ENCODE data around the gene LHFPL3.

Gene LHFPL3

GRCh38 chr7:104816537-104816936, 488.1 kb downstream of the LHFPL3 start:
- Histone ChIP-seq H2BK12ac (ENCODE audit: low read length) (no peak overlapping the region), H3K4me2 (ENCODE audit: insufficient read depth, low read length, poor library complexity, severe bottlenecking) (no peak overlapping the region), H2AK5ac (ENCODE audit: low read depth, low read length) (no peak overlapping the region), H3K9ac (ENCODE audit: low read depth, low read length, poor library complexity) (no peak overlapping the region), H3K36me3 (replicated peaks in 1 of 2; ENCODE audit: control insufficient read depth in 2 of 2, insufficient read depth in 2 of 2, low read length in 2 of 2) (no peaks in the 10 kb centered on the region), H3K79me1 (ENCODE audit: low read depth, low read length) (no peaks in the 10 kb centered on the region), H4K8ac (ENCODE audit: low read depth, low read length) (no peak overlapping the region), H2AFZ (ENCODE audit: low read length) (no peak overlapping the region), H2BK120ac (ENCODE audit: low read depth, low read length) (no peak overlapping the region), H3K23ac (ENCODE audit: low read depth, low read length, poor library complexity) (no peak overlapping the region), H3K4me3 (ENCODE audit: low read length in 2 of 2) (no peak overlapping the region), H3K9me3 (replicated peaks in 1 of 2; ENCODE audit: control insufficient read depth in 2 of 2, insufficient read depth in 1 of 2, low read depth in 1 of 2, low read length in 2 of 2) (no peaks in the 10 kb centered on the region), H3K4ac (ENCODE audit: low read length) (no peak overlapping the region), H3K27me3 (ENCODE audit: control insufficient read depth in 3 of 3, insufficient read depth in 3 of 3, low read depth in 1 of 3, low read length in 3 of 3) (no peaks in the 10 kb centered on the region), H3K27ac (replicated peaks; ENCODE audit: low read length) (no peak overlapping the region), H3K14ac (ENCODE audit: low read length) (no peak overlapping the region), H2BK15ac (ENCODE audit: low read length) (no peak overlapping the region), H2BK5ac (ENCODE audit: low read length) (no peak overlapping the region), H3K4me1 (ENCODE audit: control insufficient read depth in 2 of 2, insufficient read depth in 1 of 2, low read depth in 1 of 2, low read length in 2 of 2) (peaks cover 0 to 6% of the 10 kb centered on the region in 2 donors), H4K91ac (ENCODE audit: low read depth, low read length, poor library complexity) (no peak overlapping the region), H3K18ac (ENCODE audit: low read length) (no peak overlapping the region)
- no CpG with 5 or more reads among the region's 2 CpGs for WGBS, 2 donors (ENCODE audit: extremely low coverage in 2 of 2, insufficient read length in 2 of 2, insufficient replicate concordance in 1 of 2)
- no peak for DNase-seq (ENCODE audit: low spot score)

- H3K18ac ChIP-seq (ENCODE audit: low read length): no peak overlapping the region
- no CpG with 5 or more reads among the region's 6 CpGs for WGBS, 2 donors (ENCODE audit: extremely low coverage in 2 of 2, insufficient read length in 2 of 2, insufficient replicate concordance in 1 of 2)
- no peak overlapping the region for H2BK5ac ChIP-seq (ENCODE audit: low read length)
- H3K23ac ChIP-seq (ENCODE audit: low read depth, low read length, poor library complexity): no peak overlapping the region
- no peak overlapping the region for H3K4ac ChIP-seq (ENCODE audit: low read length)
- H3K79me1 ChIP-seq (ENCODE audit: low read depth, low read length): no peaks in the 10 kb centered on the region
- H2BK12ac ChIP-seq (ENCODE audit: low read length): no peak overlapping the region
- H3K4me2 ChIP-seq (ENCODE audit: insufficient read depth, low read length, poor library complexity, severe bottlenecking): no peak overlapping the region
- peaks cover 0 to 7% of the 10 kb centered on the region in 2 donors for H3K4me1 ChIP-seq (ENCODE audit: control insufficient read depth in 2 of 2, insufficient read depth in 1 of 2, low read depth in 1 of 2, low read length in 2 of 2)
- H2AFZ ChIP-seq (ENCODE audit: low read length): no peak overlapping the region
- H4K8ac ChIP-seq (ENCODE audit: low read depth, low read length): no peak overlapping the region
- no peak overlapping the region for H2BK15ac ChIP-seq (ENCODE audit: low read length)
- H3K9ac ChIP-seq (ENCODE audit: low read depth, low read length, poor library complexity): no peak overlapping the region
- H3K9me3 ChIP-seq (replicated peaks in 1 of 2; ENCODE audit: control insufficient read depth in 2 of 2, insufficient read depth in 1 of 2, low read depth in 1 of 2, low read length in 2 of 2): no peaks in the 10 kb centered on the region
- H3K27me3 ChIP-seq (ENCODE audit: control insufficient read depth in 3 of 3, insufficient read depth in 3 of 3, low read depth in 1 of 3, low read length in 3 of 3): no peaks in the 10 kb centered on the region
- no peaks in the 10 kb centered on the region for H3K36me3 ChIP-seq (replicated peaks in 1 of 2; ENCODE audit: control insufficient read depth in 2 of 2, insufficient read depth in 2 of 2, low read length in 2 of 2)
- H3K27ac ChIP-seq (replicated peaks; ENCODE audit: low read length): no peak overlapping the region
- no peak overlapping the region for H3K14ac ChIP-seq (ENCODE audit: low read length)
- DNase-seq (ENCODE audit: low spot score): no peak
- H2BK120ac ChIP-seq (ENCODE audit: low read depth, low read length): no peak overlapping the region
- H3K4me3 ChIP-seq (ENCODE audit: low read length in 2 of 2): no peak overlapping the region
- no peak overlapping the region for H4K91ac ChIP-seq (ENCODE audit: low read depth, low read length, poor library complexity)
- no peak overlapping the region for H2AK5ac ChIP-seq (ENCODE audit: low read depth, low read length)
Measured at GRCh38 chr7:104818961-104819880, 490.8 kb downstream of the LHFPL3 start.

GRCh38 chr7:104820836-104821535, 492.6 kb downstream of the LHFPL3 start:
- Histone ChIP-seq H3K4ac (ENCODE audit: low read length) (no peak overlapping the region), H3K79me1 (ENCODE audit: low read depth, low read length) (no peaks in the 10 kb centered on the region), H3K14ac (ENCODE audit: low read length) (no peak overlapping the region), H2BK120ac (ENCODE audit: low read depth, low read length) (no peak overlapping the region), H3K4me2 (ENCODE audit: insufficient read depth, low read length, poor library complexity, severe bottlenecking) (no peak overlapping the region), H3K4me1 (ENCODE audit: control insufficient read depth in 2 of 2, insufficient read depth in 1 of 2, low read depth in 1 of 2, low read length in 2 of 2) (peaks cover 0 to 3% of the 10 kb centered on the region in 2 donors), H2BK5ac (ENCODE audit: low read length) (no peak overlapping the region), H3K9me3 (replicated peaks in 1 of 2; ENCODE audit: control insufficient read depth in 2 of 2, insufficient read depth in 1 of 2, low read depth in 1 of 2, low read length in 2 of 2) (no peaks in the 10 kb centered on the region), H3K27ac (replicated peaks; ENCODE audit: low read length) (no peak overlapping the region), H2AFZ (ENCODE audit: low read length) (no peak overlapping the region), H3K36me3 (replicated peaks in 1 of 2; ENCODE audit: control insufficient read depth in 2 of 2, insufficient read depth in 2 of 2, low read length in 2 of 2) (no peaks in the 10 kb centered on the region), H4K8ac (ENCODE audit: low read depth, low read length) (no peak overlapping the region), H2BK12ac (ENCODE audit: low read length) (no peak overlapping the region), H3K18ac (ENCODE audit: low read length) (peak overlapping the region; percentile 33), H3K9ac (ENCODE audit: low read depth, low read length, poor library complexity) (no peak overlapping the region), H3K23ac (ENCODE audit: low read depth, low read length, poor library complexity) (peak overlapping the region; percentile 35), H4K91ac (ENCODE audit: low read depth, low read length, poor library complexity) (no peak overlapping the region), H3K27me3 (ENCODE audit: control insufficient read depth in 3 of 3, insufficient read depth in 3 of 3, low read depth in 1 of 3, low read length in 3 of 3) (no peaks in the 10 kb centered on the region), H2BK15ac (ENCODE audit: low read length) (no peak overlapping the region), H2AK5ac (ENCODE audit: low read depth, low read length) (no peak overlapping the region), H3K4me3 (ENCODE audit: low read length in 2 of 2) (peak overlapping the region in 1 of 2 donors; percentile 67)
- WGBS, 2 donors (ENCODE audit: extremely low coverage in 2 of 2, insufficient read length in 2 of 2, insufficient replicate concordance in 1 of 2): no CpG with 5 or more reads among the region's 10 CpGs
- no peak for DNase-seq (ENCODE audit: low spot score)

DNA sequence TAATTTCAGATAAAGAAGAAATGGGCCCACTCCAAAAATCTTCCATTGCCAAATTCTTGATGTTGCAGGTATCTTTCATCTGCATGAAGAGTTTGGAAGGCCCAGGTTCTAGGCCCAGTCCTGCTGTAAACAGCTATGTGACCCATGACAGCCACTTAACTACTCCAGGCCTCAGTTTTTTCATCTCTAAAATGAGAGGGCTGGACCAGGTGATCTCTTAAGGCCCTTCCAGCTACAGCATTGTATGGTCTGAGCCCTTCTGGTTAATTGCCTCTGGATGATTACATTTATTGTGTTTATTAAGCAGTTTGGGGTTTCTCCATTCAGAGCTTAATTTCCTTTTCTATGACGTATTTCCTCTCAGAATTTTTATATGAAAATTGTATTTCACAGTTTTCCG, 494.8 kb downstream of the LHFPL3 start:
- Histone ChIP-seq H3K14ac (ENCODE audit: low read length) (no peak overlapping the region), H2BK12ac (ENCODE audit: low read length) (no peak overlapping the region), H2BK15ac (ENCODE audit: low read length) (no peak overlapping the region), H4K8ac (ENCODE audit: low read depth, low read length) (no peak overlapping the region), H2AFZ (ENCODE audit: low read length) (no peak overlapping the region), H3K79me1 (ENCODE audit: low read depth, low read length) (no peaks in the 10 kb centered on the region), H3K4me3 (ENCODE audit: low read length in 2 of 2) (no peak overlapping the region), H3K4me1 (ENCODE audit: control insufficient read depth in 2 of 2, insufficient read depth in 1 of 2, low read depth in 1 of 2, low read length in 2 of 2) (peaks cover 0 to 3% of the 10 kb centered on the region in 2 donors), H3K18ac (ENCODE audit: low read length) (no peak overlapping the region), H3K9me3 (replicated peaks in 1 of 2; ENCODE audit: control insufficient read depth in 2 of 2, insufficient read depth in 1 of 2, low read depth in 1 of 2, low read length in 2 of 2) (no peaks in the 10 kb centered on the region), H2BK120ac (ENCODE audit: low read depth, low read length) (no peak overlapping the region), H3K27ac (replicated peaks; ENCODE audit: low read length) (no peak overlapping the region), H3K9ac (ENCODE audit: low read depth, low read length, poor library complexity) (no peak overlapping the region), H3K27me3 (ENCODE audit: control insufficient read depth in 3 of 3, insufficient read depth in 3 of 3, low read depth in 1 of 3, low read length in 3 of 3) (no peaks in the 10 kb centered on the region), H3K4me2 (ENCODE audit: insufficient read depth, low read length, poor library complexity, severe bottlenecking) (no peak overlapping the region), H4K91ac (ENCODE audit: low read depth, low read length, poor library complexity) (no peak overlapping the region), H2BK5ac (ENCODE audit: low read length) (no peak overlapping the region), H3K36me3 (replicated peaks in 1 of 2; ENCODE audit: control insufficient read depth in 2 of 2, insufficient read depth in 2 of 2, low read length in 2 of 2) (no peaks in the 10 kb centered on the region), H3K4ac (ENCODE audit: low read length) (no peak overlapping the region), H3K23ac (ENCODE audit: low read depth, low read length, poor library complexity) (no peak overlapping the region), H2AK5ac (ENCODE audit: low read depth, low read length) (no peak overlapping the region)
- no peak for DNase-seq (ENCODE audit: low spot score)
- whole genome bisulfite sequencing, 2 donors (ENCODE audit: extremely low coverage in 2 of 2, insufficient read length in 2 of 2, insufficient replicate concordance in 1 of 2): no CpG with 5 or more reads among the region's 2 CpGs

Measured in neuronal stem cell (in vitro differentiated cells).